Measurements from ENCODE around the gene DBNDD1.
"Not testable (repeated sequence)": the region's sequence is repeated elsewhere in the genome, so short reads cannot be mapped to it uniquely, and the experiment has no call there.

- TF ChIP-seq CTCF, POLR2A (IDR thresholded peaks at IDR 0.05): not testable (repeated sequence)
Measured at GRCh38 chr16:89994721-89995474, 24.4 kb downstream of the DBNDD1 start.

Measured in thyroid gland (tissue), 4 donors.